ENCODE results near the gene RNF6. TPM values are rescaled to one million over a fixed set of nuclear protein-coding genes. Genes with fewer than 3 reads are reported as not detected.

Gene RNF6
- total and polyA plus RNA-seq, 4 donors = 14.7 to 32.5 (median 24.7) TPM

DNA sequence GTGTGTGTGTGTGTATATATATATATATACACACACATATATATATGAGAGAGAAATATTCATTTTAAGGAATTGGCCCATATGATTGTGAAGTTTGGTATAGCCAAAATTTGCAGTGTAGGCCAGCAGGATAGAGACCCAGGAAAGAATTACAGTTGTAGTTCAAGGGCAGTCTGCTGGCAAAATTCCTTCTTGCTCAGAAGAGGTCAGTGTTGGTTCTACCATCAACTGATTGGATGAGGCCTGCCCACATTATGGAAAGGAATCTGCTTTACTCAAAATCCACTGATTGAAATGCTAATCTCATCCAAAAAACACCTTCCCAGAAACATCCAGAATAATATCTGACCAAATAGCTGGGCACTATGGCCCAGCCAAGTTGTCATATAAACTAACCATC lies 24.0 kb downstream of the RNF6 start:
- TF ChIP-seq CTCF (IDR thresholded peaks at IDR 0.05; ENCODE audit: control extremely low read depth, extremely low read depth) = no peak
- DNase-seq = no peak
- no peaks in the 10 kb centered on the region for H3K27me3 ChIP-seq (ENCODE audit: control insufficient read depth in 3 of 3, insufficient read depth in 3 of 3, low read length in 2 of 3)

DNA sequence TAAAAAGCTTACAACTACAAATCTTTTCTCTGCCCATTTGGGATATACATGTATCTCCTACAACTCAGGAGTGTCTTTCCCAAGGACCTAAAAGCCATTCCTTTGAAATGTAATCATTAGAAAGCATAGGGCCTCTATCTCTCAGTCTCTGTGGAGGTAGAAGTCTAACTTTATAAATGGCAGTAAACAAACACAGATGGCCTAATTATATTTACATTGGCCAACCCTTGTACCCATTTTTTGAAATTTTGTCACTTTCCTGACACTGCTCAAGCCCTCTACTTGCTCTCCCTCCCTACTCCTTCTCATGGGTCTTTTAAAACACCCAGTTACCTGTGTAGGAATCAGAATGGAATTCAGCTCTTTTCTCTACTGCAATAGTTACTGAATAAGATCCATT lies 24.8 kb downstream of the RNF6 start:
- Histone ChIP-seq H3K36me3 (ENCODE audit: control insufficient read depth in 4 of 4, insufficient read depth in 4 of 4, low read length in 4 of 4) (peaks cover 0 to 2% (median 0%) of the 10 kb centered on the region in 4 donors), H3K4me3 (no peak overlapping the region), H3K9me3 (ENCODE audit: control insufficient read depth in 4 of 4, insufficient read depth in 3 of 4, low read length in 3 of 4) (peaks cover 0 to 2% (median under 1%) of the 10 kb centered on the region in 4 donors), H3K4me1 (ENCODE audit: control insufficient read depth in 5 of 5, insufficient read depth in 5 of 5, low read length in 5 of 5) (no peaks in the 10 kb centered on the region), H3K9ac (ENCODE audit: insufficient read depth in 1 of 2, low read length in 2 of 2) (no peak overlapping the region), H3K27me3 (ENCODE audit: control insufficient read depth in 3 of 3, insufficient read depth in 3 of 3, low read length in 2 of 3) (no peaks in the 10 kb centered on the region), H3K27ac (ENCODE audit: low read depth in 1 of 2, low read length in 1 of 2) (no peak overlapping the region)
- no peak for ATAC-seq (ENCODE audit: insufficient read depth, low FRiP score)
- no peak for TF ChIP-seq CTCF (IDR thresholded peaks at IDR 0.05; ENCODE audit: control extremely low read depth, extremely low read depth)
- no peak for DNase-seq

More for the DNA sequence above, 24.0 kb downstream of the RNF6 start:
- Histone ChIP-seq H3K27ac (ENCODE audit: low read depth in 1 of 2, low read length in 1 of 2) (no peak overlapping the region), H3K9me3 (ENCODE audit: control insufficient read depth in 4 of 4, insufficient read depth in 3 of 4, low read length in 3 of 4) (no peaks in the 10 kb centered on the region), H3K9ac (ENCODE audit: insufficient read depth in 1 of 2, low read length in 2 of 2) (no peak overlapping the region), H3K4me1 (ENCODE audit: control insufficient read depth in 5 of 5, insufficient read depth in 5 of 5, low read length in 5 of 5) (no peaks in the 10 kb centered on the region), H3K36me3 (ENCODE audit: control insufficient read depth in 4 of 4, insufficient read depth in 4 of 4, low read length in 4 of 4) (no peaks in the 10 kb centered on the region), H3K4me3 (no peak overlapping the region)
- no peak for ATAC-seq (ENCODE audit: insufficient read depth, low FRiP score)

DNA sequence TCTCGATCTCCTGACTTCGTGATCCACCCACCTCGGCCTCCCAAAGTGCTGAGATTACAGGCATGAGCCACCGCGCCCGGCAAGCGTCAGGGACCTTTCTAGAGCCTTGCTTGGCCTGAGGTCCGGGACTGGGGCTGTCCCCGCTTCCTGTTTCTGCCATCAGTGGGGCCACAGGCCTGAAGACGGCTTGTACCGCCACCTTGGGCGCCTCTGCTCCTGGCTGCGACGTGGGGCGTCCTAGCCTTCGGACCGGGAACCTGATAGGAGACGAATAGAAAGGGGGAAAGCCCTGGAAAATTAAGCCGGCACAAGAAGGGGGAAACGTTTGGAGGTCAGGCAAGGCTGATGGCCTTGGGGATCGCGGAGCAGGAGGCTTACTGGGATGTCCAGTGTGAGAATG lies 35.1 kb downstream of the RNF6 start:
- Histone ChIP-seq H3K4me1 (ENCODE audit: control insufficient read depth in 5 of 5, insufficient read depth in 5 of 5, low read length in 5 of 5) (peaks cover 0 to 11% (median 3%) of the 10 kb centered on the region in 5 donors), H3K27me3 (ENCODE audit: control insufficient read depth in 3 of 3, insufficient read depth in 3 of 3, low read length in 2 of 3) (no peaks in the 10 kb centered on the region), H3K4me3 (peak overlapping the region; percentile 47), H3K27ac (ENCODE audit: low read depth in 1 of 2, low read length in 1 of 2) (peak overlapping the region in 1 of 2 donors; percentile 24), H3K36me3 (ENCODE audit: control insufficient read depth in 4 of 4, insufficient read depth in 4 of 4, low read length in 4 of 4) (peaks cover 0 to 2% (median 0%) of the 10 kb centered on the region in 4 donors), H3K9me3 (ENCODE audit: control insufficient read depth in 4 of 4, insufficient read depth in 3 of 4, low read length in 3 of 4) (no peaks in the 10 kb centered on the region), H3K9ac (ENCODE audit: insufficient read depth in 1 of 2, low read length in 2 of 2) (peak overlapping the region in 1 of 2 donors; percentile 23)
- 45 to 62% methylated on average over 22 of the region's 22 CpGs for WGBS, 2 donors
- no peak for DNase-seq
- TF ChIP-seq CTCF (IDR thresholded peaks at IDR 0.05; ENCODE audit: control extremely low read depth, extremely low read depth) = no peak
- ATAC-seq (ENCODE audit: insufficient read depth, low FRiP score) = no peak
